CD4-positive, CD25-positive, alpha-beta regulatory T cell (primary cell): ENCODE results near the gene SLCO3A1. TPM values are rescaled to one million over a fixed set of nuclear protein-coding genes. Genes with fewer than 3 reads are reported as not detected.
A peak's percentile ranks its signal among the peaks of the same experiment; 100 is the strongest.

Experiments
- ATAC-seq, 2 donors: fragments of 150-1000 bp; cut with Tn5 transposase; one replicate each; pipeline ENCODE4 v1.10.0; 2021; ENCODE audit warnings: low read depth in 2 of 2, moderate number of reproducible peaks in 2 of 2, moderate library complexity in 1 of 2
- DNase-seq, 3 donors: peaks; one replicate each; pipeline versions ENCODE4 v3.0.0 to v3.0.0-alpha.2; 2012 to 2022; ENCODE audit warnings: mixed read lengths in 1 of 3
- H3K27ac ChIP-seq: one replicate; pipeline ENCODE4 v1.7.0; 2013; ENCODE audit warnings: mild to moderate bottlenecking, low read length; ENCODE audit not compliant: insufficient read depth, poor library complexity, severe bottlenecking
- H3K27me3 ChIP-seq: one replicate; pipeline ENCODE4 v1.7.0; 2013; ENCODE audit warnings: low read length; ENCODE audit not compliant: control insufficient read depth, insufficient read depth
- H3K36me3 ChIP-seq: one replicate; pipeline ENCODE4 v1.7.0; 2013; ENCODE audit warnings: mild to moderate bottlenecking, low read length, moderate library complexity; ENCODE audit not compliant: control insufficient read depth, insufficient read depth
- H3K4me1 ChIP-seq: 2 replicates; pipeline ENCODE4 v1.7.0; 2013; ENCODE audit warnings: mild to moderate bottlenecking, low read length; ENCODE audit not compliant: insufficient read depth, control insufficient read depth, poor library complexity, severe bottlenecking
- H3K4me3 ChIP-seq: one replicate; pipeline ENCODE4 v1.7.0; 2013; ENCODE audit warnings: low read depth, mild to moderate bottlenecking, low read length, moderate library complexity
- H3K9me3 ChIP-seq, 2 experiments: 1 replicate in 1 of 2; 2 replicates in 1 of 2; pipeline ENCODE4 v1.7.0; 2013; ENCODE audit warnings: low read length in 2 of 2, mild to moderate bottlenecking in 1 of 2, moderate library complexity in 1 of 2; ENCODE audit not compliant: control insufficient read depth in 2 of 2
- H3K27ac Mint-ChIP-seq, 3 donors: one replicate each; pipeline ENCODE4 v1.8.0; 2020 to 2022; ENCODE audit warnings: mild to moderate bottlenecking in 3 of 3, mixed read lengths in 3 of 3, moderate library complexity in 2 of 3
- H3K27me3 Mint-ChIP-seq: one replicate; pipeline ENCODE4 v1.8.0; 2022; ENCODE audit warnings: mild to moderate bottlenecking, mixed read lengths
- H3K36me3 Mint-ChIP-seq: one replicate; pipeline ENCODE4 v1.8.0; 2020; ENCODE audit warnings: mixed read lengths
- H3K4me1 Mint-ChIP-seq, 4 donors: one replicate each; pipeline ENCODE4 v1.8.0; 2020 to 2022; ENCODE audit warnings: mixed read lengths in 4 of 4, mild to moderate bottlenecking in 1 of 4
- H3K4me3 Mint-ChIP-seq, 4 donors: one replicate each; pipeline ENCODE4 v1.8.0; 2020 to 2022; ENCODE audit warnings: mild to moderate bottlenecking in 4 of 4, mixed read lengths in 4 of 4, moderate library complexity in 3 of 4
- H3K9me3 Mint-ChIP-seq, 7 donors: one replicate each; pipeline ENCODE4 v1.8.0; 2020 to 2022; ENCODE audit warnings: mixed read lengths in 7 of 7, mild to moderate bottlenecking in 3 of 7, moderate library complexity in 2 of 7
- polyA plus RNA-seq, 4 donors: library from polyadenylated mRNA; unstranded; fragments of 300-500 nt; fragmentation: Illumina TruSeq; gene quantifications; one replicate each; pipeline ENCODE4 v1.2.3, GENCODE V29; 2021
- total RNA-seq: library from RNA; stranded (reverse); gene quantifications from one replicate; pipeline ENCODE4 v1.2.3, GENCODE V29; 2022

The SLCO3A1 gene
- total and polyA plus RNA-seq, 5 donors from 2014 or later = 20.1 to 63.7 (median 38.1) TPM

GRCh38 chr15:92161039-92161670, 307.6 kb downstream of the SLCO3A1 start:
- no peaks in the 10 kb centered on the region for H3K9me3 ChIP-seq
- no peak overlapping the region for H3K4me3 ChIP-seq
- no peaks in the 10 kb centered on the region for H3K9me3 Mint-ChIP-seq
- no peaks in the 10 kb centered on the region for H3K4me1 ChIP-seq
- H3K4me3 Mint-ChIP-seq = no peak overlapping the region
- H3K27ac Mint-ChIP-seq = no peak overlapping the region
- no peak overlapping the region for H3K27ac ChIP-seq
- DNase-seq (no peak), ATAC-seq (no peak)
- peaks cover 45% of the 10 kb centered on the region for H3K36me3 Mint-ChIP-seq
- no peaks in the 10 kb centered on the region for H3K27me3 ChIP-seq
- peaks cover 0 to 12% (median 4%) of the 10 kb centered on the region in 4 donors for H3K4me1 Mint-ChIP-seq
- H3K36me3 ChIP-seq = peaks cover 40% of the 10 kb centered on the region
- H3K27me3 Mint-ChIP-seq = no peaks in the 10 kb centered on the region

- H3K4me1 ChIP-seq = no peaks in the 10 kb centered on the region
- no peaks in the 10 kb centered on the region for H3K27me3 ChIP-seq
- H3K9me3 Mint-ChIP-seq = no peaks in the 10 kb centered on the region
- H3K36me3 Mint-ChIP-seq = peaks cover 44% of the 10 kb centered on the region
- peaks cover 0 to 11% (median 3%) of the 10 kb centered on the region in 4 donors for H3K4me1 Mint-ChIP-seq
- no peak overlapping the region for H3K4me3 ChIP-seq
- DNase-seq = no peak
- peaks cover 44% of the 10 kb centered on the region for H3K36me3 ChIP-seq
- no peak for ATAC-seq
- no peaks in the 10 kb centered on the region for H3K27me3 Mint-ChIP-seq
- H3K9me3 ChIP-seq = no peaks in the 10 kb centered on the region
- H3K4me3 Mint-ChIP-seq = no peak overlapping the region
- no peak overlapping the region for H3K27ac ChIP-seq
- no peak overlapping the region for H3K27ac Mint-ChIP-seq
Observed at GRCh38 chr15:92162657-92163056, 309.1 kb downstream of the SLCO3A1 start.

GRCh38 chr15:92163641-92164040, 310.1 kb downstream of the SLCO3A1 start:
- Histone ChIP-seq H3K27ac (no peak overlapping the region), H3K4me3 (no peak overlapping the region), H3K27me3 (no peaks in the 10 kb centered on the region), H3K36me3 (peaks cover 44% of the 10 kb centered on the region), H3K9me3 (no peaks in the 10 kb centered on the region), H3K4me1 (no peaks in the 10 kb centered on the region)
- H3K4me3 Mint-ChIP-seq = no peak overlapping the region
- ATAC-seq (no peak), DNase-seq (peak in 1 of 3 donors; percentile 5)
- H3K9me3 Mint-ChIP-seq = no peaks in the 10 kb centered on the region
- peaks cover 0 to 1% (median 0%) of the 10 kb centered on the region in 4 donors for H3K4me1 Mint-ChIP-seq
- H3K27ac Mint-ChIP-seq = no peak overlapping the region
- H3K27me3 Mint-ChIP-seq = no peaks in the 10 kb centered on the region
- peaks cover 39% of the 10 kb centered on the region for H3K36me3 Mint-ChIP-seq

GRCh38 chr15:92164327-92165000, 311.0 kb downstream of the SLCO3A1 start:
- DNase-seq (no peak), ATAC-seq (no peak)
- Histone ChIP-seq H3K27ac (no peak overlapping the region), H3K9me3 (no peaks in the 10 kb centered on the region), H3K36me3 (peaks cover 45% of the 10 kb centered on the region), H3K4me3 (no peak overlapping the region), H3K27me3 (no peaks in the 10 kb centered on the region), H3K4me1 (no peaks in the 10 kb centered on the region)
- H3K4me3 Mint-ChIP-seq = no peak overlapping the region
- no peaks in the 10 kb centered on the region for H3K4me1 Mint-ChIP-seq
- H3K9me3 Mint-ChIP-seq = no peaks in the 10 kb centered on the region
- peaks cover 40% of the 10 kb centered on the region for H3K36me3 Mint-ChIP-seq
- H3K27me3 Mint-ChIP-seq = no peaks in the 10 kb centered on the region
- no peak overlapping the region for H3K27ac Mint-ChIP-seq

- Histone ChIP-seq H3K9me3 (no peaks in the 10 kb centered on the region), H3K4me3 (no peak overlapping the region), H3K27ac (no peak overlapping the region), H3K27me3 (no peaks in the 10 kb centered on the region), H3K36me3 (peaks cover 47% of the 10 kb centered on the region), H3K4me1 (no peaks in the 10 kb centered on the region)
- Mint-ChIP-seq H3K27ac (no peak overlapping the region), H3K36me3 (peaks cover 40% of the 10 kb centered on the region), H3K27me3 (no peaks in the 10 kb centered on the region), H3K4me1 (no peaks in the 10 kb centered on the region), H3K4me3 (no peak overlapping the region), H3K9me3 (no peaks in the 10 kb centered on the region)
- no peak for DNase-seq
- no peak for ATAC-seq
Observed at GRCh38 chr15:92165001-92165346, 311.5 kb downstream of the SLCO3A1 start.

GRCh38 chr15:92166029-92166428, 312.5 kb downstream of the SLCO3A1 start:
- Histone ChIP-seq H3K9me3 (no peaks in the 10 kb centered on the region), H3K4me1 (no peaks in the 10 kb centered on the region), H3K27ac (no peak overlapping the region), H3K4me3 (no peak overlapping the region), H3K27me3 (no peaks in the 10 kb centered on the region), H3K36me3 (peaks cover 43% of the 10 kb centered on the region)
- no peak overlapping the region for H3K4me3 Mint-ChIP-seq
- no peak for ATAC-seq
- no peaks in the 10 kb centered on the region for H3K27me3 Mint-ChIP-seq
- H3K4me1 Mint-ChIP-seq = no peaks in the 10 kb centered on the region
- no peak overlapping the region for H3K27ac Mint-ChIP-seq
- no peaks in the 10 kb centered on the region for H3K9me3 Mint-ChIP-seq
- DNase-seq = no peak
- H3K36me3 Mint-ChIP-seq = peaks cover 40% of the 10 kb centered on the region

GRCh38 chr15:92166751-92167405, 313.4 kb downstream of the SLCO3A1 start:
- no peak overlapping the region for H3K27ac Mint-ChIP-seq
- H3K36me3 Mint-ChIP-seq = peaks cover 40% of the 10 kb centered on the region
- Histone ChIP-seq H3K27me3 (no peaks in the 10 kb centered on the region), H3K9me3 (no peaks in the 10 kb centered on the region), H3K4me1 (no peaks in the 10 kb centered on the region), H3K4me3 (no peak overlapping the region), H3K27ac (no peak overlapping the region), H3K36me3 (peaks cover 41% of the 10 kb centered on the region)
- DNase-seq (no peak), ATAC-seq (no peak)
- H3K4me1 Mint-ChIP-seq = no peaks in the 10 kb centered on the region
- no peak overlapping the region for H3K4me3 Mint-ChIP-seq
- no peaks in the 10 kb centered on the region for H3K27me3 Mint-ChIP-seq
- H3K9me3 Mint-ChIP-seq = no peaks in the 10 kb centered on the region
